NB4 (cell line): ENCODE measurements around the gene PDGFA.

Experiments
- CTCF ChIP-seq: IDR thresholded peaks from one replicate; pipeline ENCODE4 v1.5.1; 2012; ENCODE audit warnings: low read depth, low read length
- MAX ChIP-seq: IDR thresholded peaks from 2 replicates; pipeline ENCODE4 v1.6.1; 2011; ENCODE audit warnings: low read depth, low read length
- POLR2A ChIP-seq: IDR thresholded peaks from 2 replicates; pipeline ENCODE4 v1.6.1; 2011; ENCODE audit warnings: mild to moderate bottlenecking; ENCODE audit not compliant: insufficient read length; ENCODE audit errors: extremely low read depth

DNA sequence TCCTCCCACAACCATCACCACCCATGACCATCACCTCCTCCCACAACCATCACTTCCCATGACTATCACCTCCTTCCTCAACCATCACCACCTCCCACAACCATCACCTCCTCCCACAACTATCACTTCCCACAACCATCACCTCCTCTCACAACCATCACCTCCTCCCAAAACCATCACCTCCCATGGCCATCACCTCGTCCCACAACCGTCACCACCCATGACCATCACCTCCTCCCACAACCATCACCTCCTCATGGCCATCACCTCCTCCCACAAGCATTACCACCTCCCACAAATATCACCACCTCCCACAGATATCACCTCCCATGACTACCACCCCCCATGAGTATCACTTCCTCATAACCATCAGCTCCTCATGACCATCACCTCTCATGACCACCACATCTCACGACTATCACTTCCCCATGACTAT lies 52.2 kb downstream of the PDGFA start:
- TF ChIP-seq POLR2A (no peak), CTCF (no peak), MAX (no peak)
